ENCODE results near the gene FLNB.

- TF ChIP-seq POLR2AphosphoS5 (IDR thresholded peaks at IDR 0.05; ENCODE audit: low read depth, low read length) (no peak), REST (IDR thresholded peaks at IDR 0.05; ENCODE audit: insufficient read depth in 1 of 2, low read depth in 2 of 2, low read length in 2 of 2) (no peak)
These were observed 30.4 kb upstream of the FLNB start for GRCh38 chr3:57977818-57978235.

Measured in PFSK-1 (cell line).